K562 (cell line): ENCODE measurements around the gene ACTN2. TPM values are rescaled to one million over a fixed set of nuclear protein-coding genes. Genes with fewer than 3 reads are reported as not detected.
A peak's percentile ranks its signal among the peaks of the same experiment; 100 is the strongest.

Source experiments
- CBFA2T2 ChIP-seq: fragments of 450-650 bp; conservative IDR thresholded peaks from 2 replicates; pipeline ENCODE4 v1.6.1; 2017; ENCODE audit warnings: mild to moderate bottlenecking
- CHD1 ChIP-seq: fragments of 200-600 bp; sonication (generic); IDR thresholded peaks from one replicate; pipeline ENCODE4 v1.6.1; 2012; ENCODE audit warnings: mild to moderate bottlenecking, moderate library complexity, low read length, inconsistent platforms
- CREM ChIP-seq: IDR thresholded peaks from 2 replicates; pipeline ENCODE4 v1.6.1; 2014; ENCODE audit warnings: antibody characterized with exemption, low read depth
- CTBP1 ChIP-seq: fragments of 450-650 bp; IDR thresholded peaks from 2 replicates; pipeline ENCODE4 v1.6.1; 2016; ENCODE audit warnings: borderline replicate concordance
- ELF2 ChIP-seq: fragments of 250-450 bp; sonication (Bioruptor Pico); IDR thresholded peaks from 2 replicates; pipeline ENCODE4 v1.5.0; 2021; ENCODE audit warnings: mild to moderate bottlenecking
- FOSL1 ChIP-seq: fragments of 200-800 bp; sonication (Bioruptor generic); conservative IDR thresholded peaks from 2 replicates; pipeline ENCODE4 v1.6.1; 2016; ENCODE audit warnings: missing genetic modification characterization, missing compliant biosample characterization
- GABPA ChIP-seq: fragments of 200-800 bp; sonication (Bioruptor generic); conservative IDR thresholded peaks from 2 replicates; pipeline ENCODE4 v1.6.1; 2016; ENCODE audit warnings: low read depth, missing genetic modification characterization, missing compliant biosample characterization
- GATA2 ChIP-seq: sonication (generic); formaldehyde crosslinking; IDR thresholded peaks from 2 replicates; pipeline ENCODE4 v1.4.0; 2020; ENCODE audit warnings: mild to moderate bottlenecking, missing genetic modification reagents
- HNRNPLL ChIP-seq: fragments of 200-400 bp; formaldehyde crosslinking; IDR thresholded peaks from 2 replicates; pipeline ENCODE4 v1.6.1; 2017; ENCODE audit warnings: low read length, low read depth, mild to moderate bottlenecking; ENCODE audit not compliant: poor library complexity, severe bottlenecking
- NR2C2 ChIP-seq, 2 experiments: fragments of 200-800 bp in 1 of 2; sonication (Bioruptor generic) in 1 of 2; sonication (generic) in 1 of 2; formaldehyde crosslinking in 1 of 2; IDR thresholded peaks; 2 replicates each; pipeline versions ENCODE4 v1.6.1 to v1.8.0; 2016 to 2022; ENCODE audit warnings: mild to moderate bottlenecking in 1 of 2, missing compliant biosample characterization in 1 of 2, missing genetic modification characterization in 1 of 2, missing genetic modification reagents in 1 of 2
- PHF20 ChIP-seq: fragments of 450-650 bp; IDR thresholded peaks from 2 replicates; pipeline ENCODE4 v1.6.1; 2018; ENCODE audit not compliant: partially characterized antibody
- SMARCE1 ChIP-seq: fragments of 450-650 bp; IDR thresholded peaks from 2 replicates; pipeline ENCODE4 v1.7.1; 2016; ENCODE audit warnings: mild to moderate bottlenecking
- SP2 ChIP-seq: IDR thresholded peaks from 2 replicates; pipeline ENCODE4 v1.6.1; 2011; ENCODE audit warnings: mild to moderate bottlenecking, low read depth, low read length, moderate library complexity; ENCODE audit not compliant: poor library complexity, severe bottlenecking; ENCODE audit errors: extremely low read depth
- TEAD4 ChIP-seq, 2 experiments: sonication (generic) in 1 of 2; formaldehyde crosslinking in 1 of 2; IDR thresholded peaks; 2 replicates each; pipeline versions ENCODE4 v1.6.1 to v1.8.0; 2012 to 2022; ENCODE audit warnings: borderline replicate concordance in 1 of 2, inconsistent platforms in 1 of 2, low read length in 1 of 2, mild to moderate bottlenecking in 1 of 2, missing genetic modification reagents in 1 of 2
- ZBTB40 ChIP-seq, 2 experiments: fragments of 450-650 bp in 1 of 2; sonication (generic) in 1 of 2; formaldehyde crosslinking in 1 of 2; IDR thresholded peaks; 2 replicates each; pipeline versions ENCODE4 v1.7.1 to v1.9.0; 2016 to 2022; ENCODE audit warnings: inconsistent platforms in 1 of 2, mild to moderate bottlenecking in 1 of 2, missing genetic modification reagents in 1 of 2
- ZNF277 ChIP-seq: fragments of 250-450 bp; sonication (Bioruptor Pico); IDR thresholded peaks from 2 replicates; pipeline ENCODE4 v1.8.0; 2022; ENCODE audit warnings: inconsistent platforms, mild to moderate bottlenecking, moderate library complexity, borderline replicate concordance
- ZNF384 ChIP-seq: IDR thresholded peaks from 2 replicates; pipeline ENCODE4 v1.6.1; 2012; ENCODE audit warnings: low read depth, low read length, improper control_type of control experiment
- polyA plus RNA-seq, 8 experiments: library from polyadenylated mRNA; depleted of rRNA in 4 of 8; stranded (reverse) in 5 of 8; unstranded in 3 of 8; fragments of >200 nt; fragmentation: Nextera tagmentation in 2 of 8; fragmentation: Illumina TruSeq in 1 of 8; extraction: Ambion mirVana in 2 of 8; extraction: Trizol in 1 of 8; gene quantifications; 2 replicates each; pipeline versions ENCODE4 v1.2.1 to v1.2.3, GENCODE V29; 2011 to 2014; ENCODE audit warnings: inconsistent platforms in 1 of 8, missing spikeins in 1 of 8
- total RNA-seq, 7 experiments: library from RNA; depleted of rRNA in 6 of 7; stranded (reverse); fragments of >200 nt in 6 of 7; fragmentation: Illumina TruSeq in 2 of 7; extraction: Trizol in 2 of 7; gene quantifications; 2 replicates each; pipeline versions ENCODE4 v1.2.1 to v1.2.3, GENCODE V29; 2011 to 2021; ENCODE audit warnings: low replicate concordance in 1 of 7

Gene ACTN2
- total and polyA plus RNA-seq, 9 of the 15 experiments (the other 6 are each of a cell fraction or from before 2014, with no cell fraction given), result 0.18 to 0.94 (median 0.42) TPM

GRCh38 chr1:236762410-236762809 lies 76.1 kb downstream of the ACTN2 start (continued):
- TF ChIP-seq ZBTB40 (IDR thresholded peaks at IDR 0.05) (peak; percentile 86), ZBTB40 (CRISPR knock-in tag; IDR thresholded peaks at IDR 0.05) (no peak), CTBP1 (peak; percentile 67; the same call in 1 of the 2 replicates), ELF2 (0 out of 2 replicates have a peak, but pooled peaks have one; percentile 18), GABPA (tag) (peak; percentile 51), ZNF384 (peak; percentile 43; the same call in 1 of the 2 replicates), NR2C2 (CRISPR knock-in tag; IDR thresholded peaks at IDR 0.05) (no peak), NR2C2 (tag; IDR thresholded peaks at IDR 0.05) (no peak), TEAD4 (IDR thresholded peaks at IDR 0.05; ENCODE audit: low read length) (peak; percentile 41; the same call in 1 of the 2 replicates), TEAD4 (CRISPR knock-in tag; IDR thresholded peaks at IDR 0.05; ENCODE audit: borderline replicate concordance) (no peak), CHD1 (no peak), GATA2 (0 out of 2 replicates have a peak, but pooled peaks have one; percentile 17), CREM (0 out of 2 replicates have a peak, but pooled peaks have one; percentile 13), ZNF277 (CRISPR knock-in tag) (no peak), CBFA2T2 (no peak), PHF20 (no peak), HNRNPLL (peak; percentile 61), SMARCE1 (peak; percentile 37; the same call in 1 of the 2 replicates), SP2 (no peak), FOSL1 (0 out of 2 replicates have a peak, but pooled peaks have one; percentile 23)
